Measurements from ENCODE around the gene TEX9. TPM values are rescaled to one million over a fixed set of nuclear protein-coding genes. Genes with fewer than 3 reads are reported as not detected.
"Not testable (repeated sequence)": the region's sequence is repeated elsewhere in the genome, so short reads cannot be mapped to it uniquely, and the experiment has no call there.

Gene TEX9
- total RNA-seq, 6 donors from 2014 or later = 1.6 to 36.4 (median 6.8) TPM

DNA sequence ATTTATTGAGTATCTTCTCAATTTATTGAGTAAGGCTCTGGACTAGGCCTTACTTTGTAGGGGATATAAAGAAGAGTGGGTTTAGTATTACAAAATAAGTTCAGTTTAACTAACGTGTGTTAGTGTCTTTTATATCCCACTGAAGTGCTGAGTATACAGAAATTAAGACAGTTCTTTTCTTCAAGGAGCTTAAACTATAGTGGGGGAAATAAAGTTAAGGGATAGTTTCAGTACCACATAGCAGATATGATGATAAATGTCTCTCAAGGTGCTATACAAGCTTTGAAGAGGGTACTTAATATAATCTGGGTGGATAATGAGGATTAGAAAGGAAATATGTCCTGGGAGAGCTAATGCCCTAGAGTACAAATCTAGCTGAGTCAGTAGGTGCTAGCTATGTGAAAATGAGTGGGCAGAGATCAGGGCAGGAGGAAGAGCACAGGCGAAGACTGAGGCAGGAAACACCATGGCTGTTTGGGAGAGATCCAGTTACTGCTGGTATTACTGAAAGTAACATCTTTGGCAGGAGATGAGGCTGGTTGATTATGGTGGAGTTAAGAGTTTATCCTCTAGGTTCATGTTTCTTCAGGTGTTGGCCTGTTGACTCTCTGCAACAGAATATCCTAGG is 46.0 kb downstream of the TEX9 start:
- WGBS, 2 donors = 81 to 84% methylated on average over 2 of the region's 2 CpGs
- H3K36me3 ChIP-seq = no peaks in the 10 kb centered on the region
- H3K4me3 ChIP-seq = no peak overlapping the region
- H3K27ac ChIP-seq = no peak overlapping the region
- DNase-seq (no peak), ATAC-seq (ENCODE audit: low FRiP score in 2 of 2) (no peak)
- H3K27me3 ChIP-seq = no peaks in the 10 kb centered on the region
- no peaks in the 10 kb centered on the region for H3K9me3 ChIP-seq
- H3K4me1 ChIP-seq = no peaks in the 10 kb centered on the region
- no peak for TF ChIP-seq POLR2A (IDR thresholded peaks at IDR 0.05)
- TF ChIP-seq EP300 (IDR thresholded peaks at IDR 0.05) = no peak
- no peak for TF ChIP-seq POLR2AphosphoS5 (IDR thresholded peaks at IDR 0.05)
- no peak for TF ChIP-seq CTCF (IDR thresholded peaks at IDR 0.05)

DNA sequence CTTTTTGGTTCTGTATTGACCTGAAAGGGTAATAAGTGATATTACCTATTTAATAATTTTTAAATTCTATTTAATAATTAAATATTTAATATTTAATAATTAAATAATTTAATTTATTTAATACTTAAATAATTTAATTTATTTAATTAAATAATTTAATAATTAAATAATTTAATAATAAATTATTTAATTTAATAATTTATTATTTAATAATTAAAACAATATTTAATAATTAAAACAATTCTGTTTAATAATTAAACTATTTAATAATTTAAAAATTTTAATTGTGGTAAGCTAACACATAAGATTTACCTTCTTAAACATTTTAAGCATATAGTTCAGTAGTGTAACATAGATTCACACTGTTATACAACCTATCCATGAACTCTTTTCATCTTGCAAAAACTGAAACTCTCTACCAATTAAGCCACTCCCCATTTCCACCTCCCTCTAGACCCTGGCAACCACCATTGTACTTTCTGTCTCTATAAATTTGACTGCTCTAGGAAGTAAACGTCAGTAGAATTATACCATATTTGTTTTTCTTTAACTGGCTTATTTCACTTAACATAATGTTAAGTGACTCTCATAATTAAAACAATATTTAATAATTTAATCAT is 48.0 kb downstream of the TEX9 start:
- ATAC-seq (ENCODE audit: low FRiP score in 2 of 2); H3K27ac ChIP-seq; DNase-seq; H3K4me1 ChIP-seq; H3K27me3 ChIP-seq; H3K36me3 ChIP-seq; H3K4me3 ChIP-seq; H3K9me3 ChIP-seq: not testable (repeated sequence)
- 89 to 100% methylated on average over 1 of the region's 1 CpG for WGBS, 2 donors

- Histone ChIP-seq H3K9me3 (no peaks in the 10 kb centered on the region), H3K4me3 (no peak overlapping the region), H3K36me3 (no peaks in the 10 kb centered on the region), H3K27ac (no peak overlapping the region), H3K27me3 (no peaks in the 10 kb centered on the region), H3K4me1 (no peaks in the 10 kb centered on the region)
- DNase-seq (no peak), ATAC-seq (ENCODE audit: low FRiP score in 2 of 2) (no peak)
- TF ChIP-seq POLR2AphosphoS5 (IDR thresholded peaks at IDR 0.05) (no peak), EP300 (IDR thresholded peaks at IDR 0.05) (no peak), POLR2A (IDR thresholded peaks at IDR 0.05) (no peak), CTCF (IDR thresholded peaks at IDR 0.05) (no peak)
Measured at GRCh38 chr15:56425276-56425675, 60.0 kb downstream of the TEX9 start.

- H3K4me3 ChIP-seq = no peak overlapping the region
- DNase-seq (no peak), ATAC-seq (ENCODE audit: low FRiP score in 2 of 2) (no peak)
- WGBS, 2 donors = 100% methylated on average over 1 of the region's 1 CpG
- H3K9me3 ChIP-seq = no peaks in the 10 kb centered on the region
- no peaks in the 10 kb centered on the region for H3K4me1 ChIP-seq
- no peaks in the 10 kb centered on the region for H3K27me3 ChIP-seq
- no peak overlapping the region for H3K27ac ChIP-seq
- TF ChIP-seq POLR2A (IDR thresholded peaks at IDR 0.05) (no peak), EP300 (IDR thresholded peaks at IDR 0.05) (no peak), CTCF (IDR thresholded peaks at IDR 0.05) (no peak), POLR2AphosphoS5 (IDR thresholded peaks at IDR 0.05) (no peak)
- H3K36me3 ChIP-seq = no peaks in the 10 kb centered on the region
Measured at GRCh38 chr15:56425976-56426375, 60.8 kb downstream of the TEX9 start.

GRCh38 chr15:56428821-56429458 is 63.7 kb downstream of the TEX9 start:
- ATAC-seq (ENCODE audit: low FRiP score in 2 of 2) = no peak
- WGBS, 2 donors = 27 to 38% methylated on average over 2 of the region's 2 CpGs

More at GRCh38 chr15:56428821-56429458, 63.7 kb downstream of the TEX9 start:
- Histone ChIP-seq H3K4me1 (no peaks in the 10 kb centered on the region), H3K4me3 (no peak overlapping the region), H3K9me3 (no peaks in the 10 kb centered on the region), H3K27me3 (no peaks in the 10 kb centered on the region), H3K27ac (no peak overlapping the region), H3K36me3 (no peaks in the 10 kb centered on the region)
- TF ChIP-seq EP300 (IDR thresholded peaks at IDR 0.05) (no peak), CTCF (IDR thresholded peaks at IDR 0.05) (peak in 3 of 6 experiments; percentile 29 to 30 (median 29))
- no peak for DNase-seq
